ENCODE measurements around the gene SPOPL.
"Not testable (repeated sequence)": the region's sequence is repeated elsewhere in the genome, so short reads cannot be mapped to it uniquely, and the experiment has no call there.

Gene SPOPL

DNA sequence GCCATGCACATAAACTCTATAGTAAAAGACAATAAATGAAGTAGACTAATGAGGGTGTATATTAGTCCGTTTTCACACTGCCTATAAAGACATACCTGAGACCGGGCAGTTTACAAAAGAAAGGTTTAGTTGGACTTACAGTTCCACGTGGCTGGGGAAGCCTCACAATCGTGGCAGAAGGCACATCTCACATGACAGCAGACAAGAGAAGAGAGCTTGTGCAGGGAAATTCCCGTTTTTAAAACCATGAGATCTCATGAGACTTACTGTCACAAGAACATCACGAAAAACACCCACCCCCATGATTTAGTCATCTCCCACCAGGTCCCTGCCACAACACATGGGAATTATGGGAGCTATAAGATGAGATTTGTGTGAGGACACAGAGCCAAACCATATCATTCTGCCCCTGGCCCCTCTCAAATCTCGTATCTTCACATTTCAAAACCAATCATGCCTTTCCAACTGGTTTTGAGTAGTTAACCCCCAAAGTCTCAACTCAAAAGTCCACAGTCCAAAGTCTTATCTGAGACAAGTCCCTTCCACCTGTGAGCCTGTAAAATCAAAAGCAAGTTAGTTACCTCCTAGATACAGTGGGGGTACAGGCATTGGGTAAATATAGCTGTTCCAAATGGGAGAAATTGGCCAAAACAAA lies 21.6 kb downstream of the SPOPL start:
- not testable (repeated sequence) for DNase-seq (ENCODE audit: low read depth in 2 of 2)

DNA sequence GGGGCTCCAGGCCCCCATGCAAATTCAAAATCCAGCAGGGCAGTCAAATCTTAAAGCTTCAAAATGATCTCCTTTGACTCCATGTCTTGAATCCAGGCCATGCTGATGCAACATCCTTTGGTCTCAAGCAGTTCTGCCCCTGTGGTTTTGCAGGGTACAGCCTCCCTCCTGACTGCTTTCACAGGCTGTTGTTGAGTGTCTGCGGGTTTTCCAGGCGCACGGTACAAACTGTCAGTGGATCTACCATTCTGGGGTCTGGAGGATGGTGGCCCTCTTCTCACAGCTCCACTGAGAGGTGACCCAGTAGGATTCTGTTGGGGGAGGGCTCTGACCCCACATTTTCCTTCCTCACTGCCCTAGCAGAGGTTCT lies 22.1 kb downstream of the SPOPL start:
- not testable (repeated sequence) for DNase-seq (ENCODE audit: low read depth in 2 of 2)

DNA sequence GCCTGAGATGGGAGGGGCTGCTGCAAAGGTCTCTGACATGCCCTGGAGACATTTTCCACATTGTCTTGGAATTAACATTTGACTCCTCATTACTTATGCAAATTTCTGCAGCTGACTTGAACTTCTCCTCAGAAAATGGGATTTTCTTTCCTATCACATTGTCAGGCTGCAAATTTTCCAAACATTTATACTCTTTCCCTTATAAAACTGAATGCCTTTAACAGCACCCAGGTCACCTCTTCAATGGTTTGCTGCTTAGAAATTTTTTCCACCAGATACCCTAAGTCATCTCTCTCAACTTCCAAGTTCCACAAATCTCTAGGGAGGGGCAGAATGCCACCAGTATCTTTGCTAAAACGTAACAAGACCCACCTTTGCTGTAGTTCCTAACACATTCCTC lies 22.8 kb downstream of the SPOPL start:
- DNase-seq (ENCODE audit: low read depth in 2 of 2), result not testable (repeated sequence)

DNA sequence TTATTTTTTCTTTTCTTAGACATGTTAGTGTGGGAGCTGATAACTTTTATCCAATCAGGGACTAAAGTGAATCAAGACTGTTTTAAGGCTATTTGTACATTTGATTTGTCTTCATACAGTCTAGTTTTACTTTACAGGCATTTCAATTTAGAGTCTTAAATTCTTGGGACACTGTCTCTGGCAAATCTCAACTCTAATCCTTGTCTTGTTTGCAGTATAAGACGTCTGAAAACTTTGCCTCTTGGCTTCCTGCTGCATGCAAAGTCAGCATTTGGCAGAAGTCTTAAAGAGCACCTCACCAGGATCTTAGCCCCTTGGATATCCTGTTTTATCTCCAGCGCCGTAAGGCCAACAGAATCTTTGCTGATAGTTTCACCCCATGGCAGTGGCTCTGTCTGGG lies 30.3 kb downstream of the SPOPL start:
- no peak for DNase-seq (ENCODE audit: low read depth in 2 of 2)

DNA sequence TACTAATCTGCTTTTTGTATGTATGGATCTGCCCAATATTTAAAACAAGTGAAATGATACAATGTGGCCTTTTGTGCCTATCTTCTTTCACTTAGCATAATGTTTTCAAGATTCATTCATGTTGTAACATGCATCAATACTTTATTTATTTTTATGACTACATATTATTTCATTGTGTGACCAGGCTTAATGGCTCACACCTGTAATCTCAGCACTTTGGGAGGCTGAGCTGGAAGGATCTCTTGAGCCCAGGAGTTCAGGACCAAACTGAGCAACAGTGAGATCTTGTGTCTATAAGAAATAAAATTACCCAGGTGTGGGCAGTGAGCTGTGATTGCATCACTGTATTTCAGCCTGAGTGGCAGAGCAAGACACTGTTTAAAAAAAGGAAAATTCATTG lies 33.2 kb downstream of the SPOPL start:
- no peak for DNase-seq (ENCODE audit: low read depth in 2 of 2)

DNA sequence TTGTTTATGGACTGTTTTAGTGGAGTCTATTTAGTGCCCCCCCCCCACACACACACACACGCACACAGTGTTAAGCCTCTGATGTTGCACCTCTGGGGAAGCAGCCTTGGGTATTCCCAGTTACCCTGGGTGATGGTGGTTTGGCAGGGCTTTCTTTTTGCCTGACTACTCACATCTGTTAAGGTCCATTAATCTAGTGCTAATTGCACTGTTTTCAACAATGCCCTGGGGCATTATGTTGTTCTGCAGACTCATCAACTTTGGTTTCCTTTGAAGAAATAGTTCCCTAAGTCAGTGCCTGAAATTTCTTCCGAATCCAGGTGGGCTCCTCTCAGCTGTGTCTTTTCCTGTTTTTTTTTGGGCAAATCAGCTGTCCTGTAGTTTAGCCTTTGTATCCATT lies 34.7 kb downstream of the SPOPL start:
- no peak for DNase-seq (ENCODE audit: low read depth in 2 of 2)

DNA sequence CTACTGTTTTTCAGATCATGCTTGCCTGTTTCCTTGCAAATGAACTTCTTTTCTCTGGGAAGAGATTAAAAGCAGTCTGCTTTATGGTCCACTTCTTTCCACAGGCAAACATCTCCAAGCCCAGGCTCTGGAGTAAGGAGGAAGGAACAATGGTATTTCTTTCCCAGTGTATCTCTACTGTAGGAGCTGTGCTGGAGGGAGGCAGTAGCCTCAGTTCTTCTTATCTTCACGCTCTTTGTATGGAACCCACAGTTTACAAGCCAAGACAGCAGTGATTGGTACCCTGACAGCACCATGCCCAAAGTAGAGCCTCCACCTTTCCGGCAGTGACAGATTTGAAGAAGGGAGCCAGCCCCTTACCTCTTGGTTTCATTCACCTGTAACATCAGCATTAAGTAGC lies 35.2 kb downstream of the SPOPL start:
- no peak for DNase-seq (ENCODE audit: low read depth in 2 of 2)

DNA sequence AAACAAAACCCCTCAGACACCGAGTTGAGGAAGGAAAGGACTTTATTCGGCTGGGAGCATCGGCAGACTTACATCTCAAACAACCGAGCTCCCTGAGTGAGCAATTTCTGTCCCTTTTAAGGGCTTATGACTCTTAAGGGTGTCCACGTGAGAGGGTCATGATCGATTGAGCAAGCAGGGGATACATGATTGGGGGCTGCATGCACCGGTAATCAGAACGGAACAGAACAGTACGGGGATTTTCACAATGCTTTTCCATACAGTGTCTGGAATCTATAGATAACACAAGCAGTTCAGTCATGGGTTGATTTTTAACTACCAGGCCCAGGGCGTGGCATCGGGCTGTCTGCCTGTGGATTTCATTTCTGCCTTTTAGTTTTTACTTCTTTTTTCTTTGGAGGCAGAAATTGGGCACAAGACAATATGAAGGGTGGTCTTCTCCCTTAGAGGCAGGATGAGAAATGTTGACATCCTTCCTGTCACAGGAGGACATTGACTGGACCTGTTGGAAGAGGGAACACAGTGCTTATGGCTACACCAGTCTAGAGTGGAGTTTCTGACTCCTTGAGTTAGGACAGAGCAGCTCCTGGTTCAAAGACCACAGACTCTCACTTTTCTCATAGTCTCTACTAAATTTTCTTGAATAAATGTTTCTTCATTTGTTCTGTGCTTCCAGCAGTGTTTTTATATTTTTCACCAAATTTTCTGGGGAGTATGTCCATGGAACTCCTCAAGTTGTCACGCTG lies 35.8 kb downstream of the SPOPL start:
- DNase-seq (ENCODE audit: low read depth in 2 of 2), result no peak

DNA sequence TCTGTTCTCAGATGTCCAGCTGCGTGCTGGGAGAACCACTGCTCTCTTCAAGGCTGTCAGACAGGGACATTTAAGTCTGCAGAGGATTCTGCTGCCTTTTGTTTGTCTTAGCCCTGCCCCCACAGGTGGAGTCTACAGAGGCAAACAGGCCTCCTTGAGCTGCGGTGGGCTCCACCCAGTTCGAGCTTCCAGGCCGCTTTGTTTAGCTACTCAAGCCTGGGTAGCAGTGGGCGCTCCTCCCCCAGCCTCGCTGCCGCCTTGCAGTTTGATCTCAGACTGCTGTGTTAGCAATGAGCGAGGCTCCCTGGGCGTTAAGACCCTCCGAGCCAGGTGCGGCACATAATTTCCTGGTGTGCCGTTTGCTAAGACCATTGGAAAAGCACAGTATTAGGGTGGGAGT lies 42.6 kb downstream of the SPOPL start:
- DNase-seq (ENCODE audit: low read depth in 2 of 2), result not testable (repeated sequence)

DNA sequence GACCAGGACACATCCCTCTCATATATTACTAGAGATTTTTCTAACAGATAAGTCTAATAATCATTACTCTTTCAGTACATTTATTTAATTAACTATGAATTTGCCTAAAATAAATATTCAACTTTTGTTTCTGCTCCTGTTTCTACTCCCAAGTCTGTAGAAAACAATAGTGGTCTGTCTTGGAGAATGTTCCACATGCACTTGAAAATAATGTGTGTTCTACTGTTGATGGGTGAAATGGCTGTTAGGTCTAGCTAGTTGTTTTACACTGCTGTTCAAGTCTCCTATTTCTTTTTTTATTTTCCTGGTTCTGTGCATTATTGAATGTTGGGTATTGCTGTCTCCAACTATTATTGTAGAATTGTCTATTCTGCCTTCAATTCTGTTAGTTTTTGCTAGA lies 47.2 kb downstream of the SPOPL start:
- no peak for DNase-seq (ENCODE audit: low read depth in 2 of 2)

DNA sequence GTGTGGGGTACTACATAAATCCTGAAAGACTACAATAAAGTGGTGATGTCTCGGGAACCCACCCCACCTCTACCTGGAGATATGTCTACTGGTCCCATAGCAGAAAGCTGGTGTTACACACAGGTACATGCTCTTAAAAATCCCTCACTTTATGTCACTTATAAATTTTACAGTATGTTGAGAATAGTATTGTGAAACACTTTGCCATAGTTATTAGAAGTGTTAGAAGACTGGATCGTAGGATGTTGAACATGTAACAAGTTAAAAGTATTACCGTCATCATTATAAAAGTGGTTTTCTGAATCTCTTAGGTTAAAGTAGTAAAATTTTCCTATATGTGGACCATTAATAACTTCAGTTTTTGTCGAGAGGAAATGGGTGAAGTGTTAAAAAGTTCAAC lies 48.6 kb downstream of the SPOPL start:
- DNase-seq (ENCODE audit: low read depth in 2 of 2), result no peak

DNA sequence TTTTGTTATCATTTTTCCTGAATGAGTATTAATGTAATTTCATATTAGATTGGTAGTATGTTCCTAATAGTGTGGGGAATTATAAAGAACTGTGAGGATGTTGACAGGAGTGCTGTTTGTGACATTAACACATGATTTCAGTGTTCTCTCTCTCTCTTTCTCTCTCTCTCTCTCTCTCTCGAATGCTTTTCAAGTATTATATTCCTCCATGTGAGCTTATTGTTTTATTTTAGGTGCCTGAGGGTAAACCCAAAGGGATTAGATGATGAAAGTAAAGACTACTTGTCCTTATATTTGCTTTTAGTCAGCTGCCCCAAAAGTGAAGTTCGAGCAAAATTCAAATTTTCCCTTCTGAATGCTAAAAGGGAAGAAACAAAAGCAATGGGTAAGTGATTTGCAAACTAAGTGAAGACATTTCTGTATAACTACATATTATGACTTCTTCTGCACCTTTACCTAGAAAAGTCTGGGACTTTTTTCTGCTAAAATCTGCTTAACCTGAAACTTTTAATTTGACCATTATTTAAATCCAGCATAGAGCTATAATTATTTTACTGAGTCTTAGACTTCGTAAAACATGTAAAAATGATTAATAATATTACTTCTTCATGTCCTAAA lies 49.2 kb downstream of the SPOPL start:
- no peak for DNase-seq (ENCODE audit: low read depth in 2 of 2)

DNA sequence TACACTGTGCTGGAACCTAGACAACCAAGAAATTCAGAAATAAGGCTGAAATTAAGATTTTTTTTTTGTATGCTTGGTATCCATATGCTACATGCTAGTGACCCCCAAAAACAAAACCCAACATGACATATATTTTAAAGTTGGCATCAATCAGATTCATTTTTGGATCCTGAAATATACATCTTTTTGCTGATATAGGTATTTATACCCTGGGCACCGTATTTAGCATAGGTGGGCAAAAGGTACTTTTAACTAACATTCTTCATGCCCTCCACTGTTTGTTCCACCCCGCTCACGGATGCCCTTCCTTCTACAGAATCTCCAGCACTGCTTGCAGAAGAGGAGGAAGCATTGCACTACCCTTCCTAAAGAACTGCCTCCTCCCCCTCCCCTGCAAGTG lies 52.6 kb downstream of the SPOPL start:
- DNase-seq (ENCODE audit: low read depth in 2 of 2), result no peak

DNA sequence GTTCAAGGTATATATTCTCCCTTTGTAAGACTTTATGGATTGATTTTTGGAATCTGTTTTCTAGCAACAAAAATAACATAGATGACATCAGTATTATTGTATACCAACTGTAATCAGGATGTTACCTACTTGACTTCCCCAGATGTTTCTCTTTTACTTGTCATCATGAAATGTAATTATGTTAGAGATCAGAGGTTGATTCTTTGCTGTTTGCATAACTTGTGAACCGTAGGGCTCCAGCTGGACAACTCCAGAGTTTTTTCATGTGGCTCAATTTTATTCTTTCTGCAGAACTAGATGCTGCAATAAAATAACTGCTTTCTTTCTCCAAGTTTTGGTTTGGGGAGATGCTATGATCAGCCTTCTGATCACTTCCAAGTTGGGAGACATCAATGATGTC lies 58.1 kb downstream of the SPOPL start:
- no peak for DNase-seq (ENCODE audit: low read depth in 2 of 2)

DNA sequence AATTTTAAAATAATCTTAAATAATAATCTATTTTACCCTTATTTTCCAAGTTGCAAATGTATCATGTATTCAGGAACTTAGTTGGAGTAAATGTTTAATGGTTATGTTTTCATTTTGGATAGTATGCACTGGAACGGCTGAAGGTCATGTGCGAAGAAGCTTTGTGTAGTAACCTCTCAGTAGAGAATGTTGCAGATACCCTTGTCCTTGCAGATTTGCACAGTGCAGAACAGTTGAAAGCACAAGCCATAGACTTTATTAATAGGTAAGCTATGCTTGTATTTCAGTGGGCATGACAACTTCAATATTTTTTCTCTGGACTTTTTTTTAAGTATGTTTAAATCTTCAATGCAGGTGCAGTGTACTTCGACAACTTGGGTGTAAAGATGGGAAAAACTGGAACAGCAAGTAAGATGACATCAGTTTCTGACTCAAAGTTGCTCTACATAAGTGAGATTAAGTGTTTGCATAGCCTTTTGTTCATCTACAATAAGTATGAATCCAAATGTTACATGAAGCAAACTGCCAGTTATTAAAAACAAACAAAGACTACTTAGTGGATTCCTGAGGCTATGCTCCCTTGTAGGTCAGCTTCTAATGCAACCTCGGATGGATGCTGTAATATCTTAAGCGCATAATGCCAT lies 63.1 kb downstream of the SPOPL start:
- DNase-seq (ENCODE audit: low read depth in 2 of 2), result no peak

DNA sequence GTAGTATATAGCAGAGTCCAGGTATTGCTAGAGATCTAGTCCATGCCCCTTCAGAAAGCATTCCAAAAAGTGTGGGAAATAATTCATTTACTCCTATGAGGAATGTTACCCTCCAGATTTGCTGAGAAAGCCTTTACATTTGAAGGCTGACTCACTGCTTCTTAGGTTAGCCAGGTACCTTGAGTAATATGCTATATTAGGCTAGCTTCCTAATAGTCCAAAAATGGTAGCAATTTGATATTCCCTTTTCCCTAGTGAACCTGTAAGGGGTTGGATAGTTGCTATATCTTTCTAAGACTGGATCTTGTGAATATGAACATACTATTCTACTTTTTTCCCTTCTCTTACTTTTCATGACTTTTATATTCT lies 63.6 kb downstream of the SPOPL start:
- DNase-seq (ENCODE audit: low read depth in 2 of 2), result no peak

DNA sequence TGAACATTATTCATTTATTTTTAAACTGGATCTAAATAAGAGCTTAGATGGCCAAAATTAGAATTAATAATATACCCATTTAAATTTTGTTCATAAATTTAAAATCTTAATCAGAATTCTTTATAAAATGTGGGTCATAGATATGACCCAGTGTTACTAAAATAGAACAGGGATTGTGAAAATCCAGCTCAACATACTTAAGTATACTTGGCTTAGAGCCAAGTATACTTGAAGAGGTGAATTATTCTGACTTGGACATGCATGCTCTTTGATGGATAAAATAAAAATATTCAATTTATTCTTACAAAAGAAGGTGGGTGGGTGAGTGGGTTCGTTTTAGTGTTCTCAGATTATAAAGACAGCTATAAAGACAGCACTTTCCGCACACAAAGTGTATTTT lies 70.7 kb downstream of the SPOPL start:
- no peak for DNase-seq (ENCODE audit: low read depth in 2 of 2)

DNA sequence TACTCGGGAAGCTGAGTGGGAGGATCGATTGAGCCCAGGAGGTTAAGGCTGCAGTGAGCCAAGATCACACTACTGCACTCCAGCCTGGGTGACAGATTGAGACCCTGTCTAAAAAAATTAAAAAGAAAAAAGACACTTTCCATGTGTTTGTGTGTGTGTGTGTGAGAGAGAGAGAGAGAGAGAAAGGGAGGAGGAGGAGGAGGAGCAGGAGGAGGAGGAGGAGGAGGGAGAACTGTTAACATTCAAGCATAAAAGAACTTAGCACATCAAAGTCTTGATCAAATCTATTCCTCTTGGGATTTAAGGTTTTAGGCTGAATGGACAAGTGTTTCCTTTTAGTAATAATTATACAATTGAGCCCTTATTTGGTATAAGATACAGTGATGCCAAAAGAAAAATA lies 75.5 kb downstream of the SPOPL start:
- DNase-seq (ENCODE audit: low read depth in 2 of 2), result no peak

DNA sequence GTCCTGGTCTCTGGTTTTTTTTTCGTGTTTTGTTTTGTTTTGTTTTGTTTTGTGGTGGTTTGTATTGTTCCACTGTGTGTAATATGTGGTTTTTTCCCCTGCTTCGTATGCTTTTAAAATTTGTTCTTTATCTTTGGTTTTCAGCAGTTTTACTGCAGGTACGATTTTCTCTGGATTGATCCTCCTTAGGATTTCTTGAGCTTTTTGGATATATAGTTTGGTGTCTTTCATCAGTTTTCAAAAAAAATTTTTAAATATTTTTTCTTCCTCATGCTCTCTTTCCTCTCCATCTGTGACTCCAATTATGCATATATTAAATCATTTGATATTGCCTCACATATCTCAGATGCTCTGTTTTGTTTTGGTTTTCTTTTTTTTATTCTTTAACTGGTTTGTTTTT lies 78.0 kb downstream of the SPOPL start:
- no peak for DNase-seq (ENCODE audit: low read depth in 2 of 2)

DNA sequence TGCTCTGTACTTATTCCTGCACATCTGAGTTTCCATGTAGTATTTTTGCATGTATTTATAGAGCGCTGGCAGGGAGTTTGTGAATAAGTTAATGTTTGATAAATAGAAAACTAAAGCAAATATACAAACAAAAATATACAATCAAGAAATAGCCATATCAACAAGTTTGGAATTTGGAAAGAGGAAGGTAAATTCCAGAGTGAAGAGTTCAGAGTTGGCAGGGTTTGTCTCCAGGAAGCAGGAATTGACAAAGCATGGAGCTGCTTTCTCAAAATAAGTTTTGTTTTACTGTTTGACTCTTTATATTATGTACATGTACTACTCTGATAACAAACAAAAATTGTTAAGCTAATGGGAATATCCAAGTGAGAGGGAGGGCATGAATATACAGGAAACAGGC lies 80.3 kb downstream of the SPOPL start:
- DNase-seq (ENCODE audit: low read depth in 2 of 2), result no peak

DNA sequence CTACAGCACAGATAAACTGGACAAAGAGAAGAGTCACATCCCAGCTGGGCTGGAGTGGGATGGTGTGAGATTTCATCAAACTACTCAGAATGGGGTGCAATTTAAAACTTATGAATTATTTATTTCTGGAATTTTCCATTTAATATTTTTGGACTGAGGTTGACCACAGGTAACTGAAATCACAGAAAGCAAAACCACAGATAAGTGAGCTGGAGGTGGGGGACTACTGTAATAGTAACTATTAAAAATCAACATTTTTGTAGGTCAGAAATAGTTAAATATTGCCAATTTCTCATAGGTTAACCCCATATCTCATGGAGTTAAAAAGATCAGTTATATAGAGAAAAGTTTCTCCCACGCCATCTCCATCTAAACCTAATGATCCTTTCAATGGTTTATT lies 88.1 kb downstream of the SPOPL start:
- no peak for DNase-seq (ENCODE audit: low read depth in 2 of 2)

DNA sequence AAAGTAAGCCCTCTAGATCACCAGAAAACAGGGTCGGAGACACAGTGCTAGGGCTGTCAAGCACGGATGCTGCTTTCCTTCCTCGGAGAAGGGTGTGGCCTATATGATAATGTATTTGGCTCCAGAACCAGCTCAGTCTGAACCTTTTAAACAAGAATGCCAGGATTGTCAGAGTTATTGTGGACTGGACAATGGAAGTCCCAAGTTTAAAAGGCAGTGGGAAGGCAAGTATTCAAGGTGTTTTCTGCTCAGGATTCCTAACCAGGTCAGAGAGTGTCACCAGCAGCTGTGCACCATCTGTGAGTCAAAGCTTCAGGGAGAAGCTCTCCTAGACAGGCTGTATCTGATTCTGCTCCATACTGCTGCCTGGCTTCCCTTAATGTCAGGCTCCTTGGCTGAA lies 94.8 kb downstream of the SPOPL start:
- no peak for DNase-seq (ENCODE audit: low read depth in 2 of 2)
